HG03378 (cell line): ENCODE results near the gene PAPPA.

Experiments
- ATAC-seq: cut with Tn5 transposase; IDR thresholded peaks from one replicate; pipeline ENCODE4 v1.9.1; 2021; ENCODE audit warnings: mild to moderate bottlenecking, moderate library complexity; ENCODE audit not compliant: unreplicated experiment

PAPPA gene

DNA sequence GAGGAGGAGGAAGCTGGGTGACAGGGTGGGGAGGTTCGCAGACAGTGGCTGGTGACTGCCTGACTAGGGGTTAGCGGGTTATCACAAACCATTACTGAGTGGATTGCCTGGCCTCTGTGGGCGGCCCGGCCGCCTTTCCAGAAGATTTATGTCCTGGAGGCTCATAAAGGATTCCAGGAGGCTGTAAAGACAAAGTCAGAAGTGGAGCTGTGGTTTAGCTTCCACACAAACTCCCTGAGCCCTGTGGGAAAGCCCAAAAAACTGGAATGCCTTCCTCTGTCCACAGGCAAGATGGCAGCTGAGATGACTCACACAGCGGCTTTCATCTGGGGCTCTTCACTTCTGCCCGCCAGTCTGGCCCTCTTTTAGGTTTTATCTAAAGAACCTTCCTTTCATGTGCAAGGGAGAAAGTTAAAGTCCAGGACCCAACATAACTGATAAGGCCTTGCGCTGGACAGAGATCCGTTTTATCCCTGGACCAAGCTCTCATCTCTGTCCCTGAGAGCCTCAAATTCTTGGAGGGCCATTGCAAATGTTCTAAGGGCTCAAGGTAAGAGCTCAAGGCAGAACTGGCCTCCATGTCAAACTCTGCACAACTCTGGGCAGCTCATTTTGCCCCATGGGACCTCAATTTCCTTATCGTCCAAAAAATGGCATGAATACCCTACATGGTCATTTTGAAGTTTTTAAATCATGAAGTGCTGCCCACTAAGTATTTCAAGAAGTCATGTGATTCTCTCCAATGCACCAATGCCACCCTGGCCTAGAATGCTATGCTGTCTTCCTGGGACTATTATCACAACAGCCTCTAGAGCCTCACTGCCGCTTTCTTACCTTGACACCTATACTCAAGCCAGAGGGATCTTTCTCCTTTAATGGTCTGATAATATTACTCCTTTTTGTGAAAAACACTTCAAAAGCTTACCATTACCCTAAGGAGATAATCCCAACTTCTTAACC is 284.1 kb downstream of the PAPPA start:
- ATAC-seq, result no peak

DNA sequence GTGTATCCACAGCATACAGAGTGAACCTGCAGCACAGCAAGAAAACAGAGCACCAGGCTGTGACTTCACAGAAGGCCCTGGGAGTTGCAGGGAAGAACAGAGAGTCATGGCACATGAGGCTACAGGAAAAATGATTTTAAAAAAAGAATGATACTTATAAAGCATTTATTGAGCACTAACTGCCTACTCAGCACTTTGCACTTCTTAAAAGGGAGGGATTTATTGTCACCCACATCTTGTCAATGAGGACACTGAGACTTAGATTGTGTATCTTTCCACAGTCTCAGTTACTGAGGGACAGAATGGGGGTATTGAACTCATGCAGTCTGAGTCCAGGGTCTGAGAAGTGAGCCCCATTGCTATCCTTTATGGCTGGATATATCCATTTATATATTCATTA is 288.9 kb downstream of the PAPPA start:
- ATAC-seq, result no peak

DNA sequence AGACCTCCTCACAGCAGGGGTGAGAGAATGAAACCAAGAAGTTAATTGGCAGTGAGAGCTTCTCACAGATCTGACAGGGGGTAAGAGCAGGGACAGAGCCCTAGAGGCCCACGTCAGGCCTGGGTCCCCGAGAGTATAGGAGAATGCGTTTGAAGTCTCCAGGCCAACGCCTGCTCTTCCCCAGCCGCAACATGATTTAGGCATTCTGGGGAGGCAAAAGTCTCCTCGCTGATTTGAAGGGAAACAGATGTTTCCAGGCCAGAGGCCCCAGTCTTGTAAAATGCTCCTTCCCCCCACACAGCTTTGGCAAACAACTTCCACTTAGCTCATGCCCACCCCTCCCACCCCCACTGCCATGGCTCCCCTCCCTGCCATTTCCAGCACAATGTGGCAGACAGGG is 294.3 kb downstream of the PAPPA start:
- no peak for ATAC-seq

DNA sequence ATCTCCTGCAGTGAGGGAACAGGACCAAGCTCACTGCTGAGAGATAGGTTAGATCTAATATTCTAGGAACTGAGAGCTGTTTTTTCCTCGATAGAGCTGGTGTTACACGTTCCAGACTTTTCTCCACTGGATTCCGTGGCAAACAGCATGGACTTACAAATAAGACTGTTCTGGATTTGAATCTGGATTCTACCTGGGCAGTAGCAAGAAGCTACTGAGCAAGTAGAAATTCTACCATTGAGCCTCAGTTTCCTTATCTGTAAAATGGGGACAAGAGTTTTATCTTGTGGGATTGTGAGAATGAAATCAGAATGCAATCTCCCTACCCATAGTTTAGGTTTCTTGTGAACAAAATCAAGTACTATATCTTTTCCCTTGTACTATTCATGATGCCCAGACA is 294.8 kb downstream of the PAPPA start:
- ATAC-seq, result no peak

DNA sequence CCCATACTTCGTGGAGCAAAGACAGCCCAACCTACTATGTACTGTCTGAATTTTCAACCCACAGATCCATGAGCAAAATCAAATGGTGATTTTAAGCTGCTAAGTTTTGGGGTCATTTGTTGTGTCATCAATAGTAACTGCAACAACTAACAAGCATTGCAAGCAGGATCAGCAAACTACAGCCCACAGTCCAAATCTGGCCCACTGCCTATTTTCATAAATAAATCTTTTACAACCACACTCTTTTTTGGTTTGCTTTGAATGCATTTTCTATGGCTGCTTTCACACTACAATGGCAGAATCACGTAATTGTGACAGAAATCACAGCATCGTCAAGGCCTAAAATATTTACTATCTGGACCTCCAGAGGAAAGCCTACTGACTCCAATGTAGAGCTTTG is 296.4 kb downstream of the PAPPA start:
- no peak for ATAC-seq

DNA sequence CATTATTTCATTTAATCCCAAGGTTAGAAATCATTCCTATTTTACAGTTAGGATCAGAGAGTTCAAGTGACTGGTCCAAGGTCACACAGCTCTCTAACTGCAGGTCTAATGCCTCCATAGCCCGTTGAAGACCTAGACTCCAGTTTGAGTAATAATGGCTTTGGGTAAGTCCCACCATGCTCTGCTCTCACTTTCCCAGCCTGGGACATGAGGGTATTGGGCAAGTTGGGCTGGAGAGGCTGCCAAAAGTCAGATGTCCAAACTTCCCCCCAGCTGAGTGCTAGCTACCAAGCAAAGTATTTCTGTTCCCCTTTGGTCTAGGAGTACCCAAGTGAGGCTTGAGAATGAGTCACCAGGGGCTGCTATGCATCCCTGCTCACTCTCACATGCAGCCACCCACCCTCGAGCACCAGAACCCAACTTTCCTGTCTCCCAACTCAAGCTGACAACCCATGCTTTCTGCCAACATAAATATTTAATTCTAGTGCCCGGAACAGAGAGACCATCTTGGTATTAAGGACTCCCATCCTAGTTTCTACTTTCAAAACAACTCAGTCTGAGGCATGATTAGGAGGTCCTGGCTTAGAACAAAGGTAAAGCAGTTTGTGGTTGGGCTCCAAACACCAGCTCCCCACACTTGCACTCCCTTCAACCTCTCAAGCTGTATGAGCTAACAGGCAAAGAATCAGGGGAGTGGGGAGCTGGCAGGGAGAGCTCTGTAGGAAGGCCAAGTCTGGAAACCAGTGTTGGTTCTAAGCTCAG is 297.0 kb downstream of the PAPPA start:
- ATAC-seq, result peak; percentile 91

DNA sequence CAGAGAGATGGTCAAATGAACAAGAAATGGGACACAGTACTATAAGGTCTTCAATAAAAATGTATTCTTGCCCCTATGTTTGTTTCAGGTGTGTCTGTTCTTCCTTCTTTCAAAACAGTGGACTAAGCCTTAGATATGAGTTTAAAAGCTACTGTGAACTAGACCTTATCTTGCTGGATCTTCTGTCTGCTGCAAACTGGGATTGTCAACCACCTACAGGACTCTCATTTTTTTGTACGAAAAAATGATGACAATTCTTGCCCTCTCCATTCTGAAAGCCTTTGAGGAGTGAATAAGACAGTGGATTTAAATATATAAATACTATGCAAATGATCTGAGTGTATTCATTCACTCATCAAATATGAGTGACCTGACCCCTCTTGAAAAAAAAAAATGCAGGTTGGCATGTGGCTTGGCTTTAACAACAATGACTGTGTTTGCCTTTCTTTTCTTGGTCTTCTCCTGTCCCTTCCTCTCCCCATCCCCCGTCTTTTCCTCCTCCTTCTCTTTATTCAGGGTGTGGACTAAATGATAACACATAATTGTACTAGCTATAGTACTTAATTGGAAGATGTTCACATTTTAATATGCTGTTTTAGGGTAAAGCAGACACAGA is 298.0 kb downstream of the PAPPA start:
- no peak for ATAC-seq
